ENCODE measurements around the gene CMSS1. TPM values are rescaled to one million over a fixed set of nuclear protein-coding genes. Genes with fewer than 3 reads are reported as not detected.

CMSS1 gene
- total RNA-seq, 1 donor from 2014 or later, result 35.7 TPM

- no peak for TF ChIP-seq CTCF (IDR thresholded peaks at IDR 0.05; ENCODE audit: unreplicated experiment)
- Mint-ChIP-seq H3K27ac (no peak overlapping the region), H3K27me3 (no peaks in the 10 kb centered on the region), H3K9me3 (ENCODE audit: low read depth) (peaks cover 10% of the 10 kb centered on the region), H3K4me1 (ENCODE audit: low read depth) (peaks cover 45% of the 10 kb centered on the region), H3K36me3 (ENCODE audit: insufficient read depth) (peaks cover 5% of the 10 kb centered on the region), H3K4me3 (ENCODE audit: low read depth) (no peak overlapping the region)
- DNase-seq (ENCODE audit: low spot score, unreplicated experiment), result no peak
Measured at GRCh38 chr3:100096866-100097265, 279.2 kb downstream of the CMSS1 start.

- no peak for TF ChIP-seq CTCF (IDR thresholded peaks at IDR 0.05; ENCODE audit: unreplicated experiment)
- peak overlapping the region; percentile 90 for H3K27ac Mint-ChIP-seq
- DNase-seq (ENCODE audit: low spot score, unreplicated experiment), result no peak
- no peak overlapping the region for H3K4me3 Mint-ChIP-seq (ENCODE audit: low read depth)
- peaks cover 5% of the 10 kb centered on the region for H3K36me3 Mint-ChIP-seq (ENCODE audit: insufficient read depth)
- no peaks in the 10 kb centered on the region for H3K27me3 Mint-ChIP-seq
- H3K4me1 Mint-ChIP-seq (ENCODE audit: low read depth), result peaks cover 48% of the 10 kb centered on the region
- peaks cover 10% of the 10 kb centered on the region for H3K9me3 Mint-ChIP-seq (ENCODE audit: low read depth)
Measured at GRCh38 chr3:100097919-100098783, 280.5 kb downstream of the CMSS1 start.

GRCh38 chr3:100098784-100099070, 281.1 kb downstream of the CMSS1 start:
- H3K4me1 Mint-ChIP-seq (ENCODE audit: low read depth), result peaks cover 54% of the 10 kb centered on the region
- no peak overlapping the region for H3K4me3 Mint-ChIP-seq (ENCODE audit: low read depth)
- no peak for TF ChIP-seq CTCF (IDR thresholded peaks at IDR 0.05; ENCODE audit: unreplicated experiment)
- DNase-seq (ENCODE audit: low spot score, unreplicated experiment), result no peak
- peaks cover 5% of the 10 kb centered on the region for H3K36me3 Mint-ChIP-seq (ENCODE audit: insufficient read depth)
- peaks cover 10% of the 10 kb centered on the region for H3K9me3 Mint-ChIP-seq (ENCODE audit: low read depth)
- H3K27me3 Mint-ChIP-seq, result no peaks in the 10 kb centered on the region
- H3K27ac Mint-ChIP-seq, result peak overlapping the region; percentile 90

DNA sequence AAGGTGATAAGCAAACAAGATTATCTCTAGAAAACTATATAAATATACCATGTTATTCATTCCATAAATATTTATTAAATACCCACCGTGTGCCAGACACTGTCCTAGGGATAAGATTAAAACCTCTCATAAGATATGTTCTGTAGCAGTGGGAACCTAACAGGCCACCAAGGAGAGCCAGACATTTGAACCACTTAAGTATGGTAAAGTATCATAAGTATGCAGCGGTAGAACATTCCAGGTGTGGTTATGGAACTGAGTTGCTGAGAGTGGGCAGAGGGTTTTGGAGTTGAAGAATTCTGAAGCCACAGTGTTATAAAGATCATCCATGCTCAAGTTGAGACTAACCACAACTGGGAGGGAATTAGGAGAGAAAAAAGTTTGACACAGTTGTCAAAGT, 282.0 kb downstream of the CMSS1 start:
- Mint-ChIP-seq H3K27me3 (no peaks in the 10 kb centered on the region), H3K36me3 (ENCODE audit: insufficient read depth) (peaks cover 5% of the 10 kb centered on the region), H3K9me3 (ENCODE audit: low read depth) (peaks cover 10% of the 10 kb centered on the region), H3K27ac (no peak overlapping the region), H3K4me3 (ENCODE audit: low read depth) (no peak overlapping the region), H3K4me1 (ENCODE audit: low read depth) (peaks cover 63% of the 10 kb centered on the region)
- TF ChIP-seq CTCF (IDR thresholded peaks at IDR 0.05; ENCODE audit: unreplicated experiment), result no peak
- no peak for DNase-seq (ENCODE audit: low spot score, unreplicated experiment)

DNA sequence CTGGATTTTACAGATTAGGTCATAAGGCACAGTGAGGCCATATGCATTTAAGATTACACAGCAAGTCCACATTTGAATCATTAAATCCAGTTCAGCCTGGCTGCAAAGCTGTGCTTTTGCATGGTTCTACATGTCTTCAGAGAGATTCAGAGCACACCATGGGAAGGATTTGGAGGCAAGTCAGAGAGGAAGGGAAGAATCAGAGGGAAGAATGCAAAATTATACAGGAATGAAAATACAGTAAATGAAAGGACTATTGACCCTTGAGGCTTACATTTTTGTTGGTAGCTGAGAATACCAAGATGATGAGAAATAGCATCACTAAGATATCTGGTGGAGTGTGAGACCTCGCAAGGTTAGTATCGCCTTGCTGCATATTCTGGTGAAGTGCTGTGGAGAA, 282.8 kb downstream of the CMSS1 start:
- H3K36me3 Mint-ChIP-seq (ENCODE audit: insufficient read depth), result peaks cover 5% of the 10 kb centered on the region
- no peak overlapping the region for H3K27ac Mint-ChIP-seq
- no peak for DNase-seq (ENCODE audit: low spot score, unreplicated experiment)
- peaks cover 10% of the 10 kb centered on the region for H3K9me3 Mint-ChIP-seq (ENCODE audit: low read depth)
- no peak for TF ChIP-seq CTCF (IDR thresholded peaks at IDR 0.05; ENCODE audit: unreplicated experiment)
- H3K4me3 Mint-ChIP-seq (ENCODE audit: low read depth), result no peak overlapping the region
- peaks cover 71% of the 10 kb centered on the region for H3K4me1 Mint-ChIP-seq (ENCODE audit: low read depth)
- no peaks in the 10 kb centered on the region for H3K27me3 Mint-ChIP-seq

Measured in progenitor cell of endocrine pancreas (in vitro differentiated cells).